Stimulated activated CD4-positive, alpha-beta T cell treated with anti-CD3 and anti-CD28 coated beads, TNF-alpha, amount 100 ng/mL, for 48 hours (primary cell): ENCODE measurements around the gene DOK1.

Experiments
- DNase-seq, 3 donors: peaks; one replicate each; pipeline ENCODE4 v3.0.0-alpha.2; 2020; ENCODE audit warnings: low read depth in 3 of 3

Gene DOK1

DNA sequence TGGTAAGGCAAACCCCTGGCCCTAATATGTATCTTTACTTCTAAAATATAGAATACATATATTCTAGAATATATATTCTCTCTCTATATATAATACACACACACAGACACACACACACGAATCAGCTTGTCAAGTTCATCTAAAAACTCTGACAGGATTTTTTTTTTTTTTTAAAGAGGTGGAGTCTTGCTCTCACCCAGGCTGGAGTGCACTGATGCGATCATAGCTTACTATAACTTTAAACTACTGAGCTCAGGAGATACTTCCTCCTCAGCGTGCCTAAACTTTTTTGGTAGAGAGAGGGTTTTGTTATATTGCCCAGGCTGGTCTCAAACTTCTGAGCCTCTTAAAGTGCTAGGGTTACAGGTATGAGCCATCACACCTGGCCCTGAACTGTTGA, 45.2 kb downstream of the DOK1 start:
- DNase-seq, result no peak

DNA sequence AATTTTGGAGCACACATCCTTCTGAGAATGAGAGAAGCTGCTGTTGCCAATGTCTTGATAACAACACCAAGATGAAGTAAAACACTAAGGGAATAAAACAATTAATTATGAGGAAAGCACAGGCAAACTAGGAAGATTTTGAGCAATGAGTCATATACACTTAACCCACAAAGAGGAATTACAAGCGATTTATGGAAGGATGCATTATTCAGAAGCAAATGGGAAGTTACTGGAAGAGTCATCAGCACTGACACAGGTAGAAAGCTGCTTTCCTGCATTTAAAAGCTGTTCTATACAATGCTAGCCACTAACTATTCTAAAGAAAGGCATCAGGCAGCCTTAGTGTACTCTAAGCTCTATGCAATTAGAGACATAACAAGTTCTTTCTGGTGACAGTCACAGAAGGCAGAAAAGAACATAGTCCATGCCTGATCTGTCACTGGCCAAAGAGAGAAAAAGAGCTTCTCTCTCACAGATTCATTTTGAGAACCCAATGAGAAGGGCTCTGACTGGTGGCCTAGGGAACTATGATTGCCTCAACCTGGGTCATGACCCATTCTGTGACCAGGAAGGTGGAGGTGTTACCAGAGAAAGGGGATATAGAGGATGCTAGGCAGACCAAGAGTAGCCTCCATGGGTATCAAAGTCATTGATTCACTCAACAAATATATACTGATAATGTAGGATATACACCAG, 48.2 kb downstream of the DOK1 start:
- no peak for DNase-seq

DNA sequence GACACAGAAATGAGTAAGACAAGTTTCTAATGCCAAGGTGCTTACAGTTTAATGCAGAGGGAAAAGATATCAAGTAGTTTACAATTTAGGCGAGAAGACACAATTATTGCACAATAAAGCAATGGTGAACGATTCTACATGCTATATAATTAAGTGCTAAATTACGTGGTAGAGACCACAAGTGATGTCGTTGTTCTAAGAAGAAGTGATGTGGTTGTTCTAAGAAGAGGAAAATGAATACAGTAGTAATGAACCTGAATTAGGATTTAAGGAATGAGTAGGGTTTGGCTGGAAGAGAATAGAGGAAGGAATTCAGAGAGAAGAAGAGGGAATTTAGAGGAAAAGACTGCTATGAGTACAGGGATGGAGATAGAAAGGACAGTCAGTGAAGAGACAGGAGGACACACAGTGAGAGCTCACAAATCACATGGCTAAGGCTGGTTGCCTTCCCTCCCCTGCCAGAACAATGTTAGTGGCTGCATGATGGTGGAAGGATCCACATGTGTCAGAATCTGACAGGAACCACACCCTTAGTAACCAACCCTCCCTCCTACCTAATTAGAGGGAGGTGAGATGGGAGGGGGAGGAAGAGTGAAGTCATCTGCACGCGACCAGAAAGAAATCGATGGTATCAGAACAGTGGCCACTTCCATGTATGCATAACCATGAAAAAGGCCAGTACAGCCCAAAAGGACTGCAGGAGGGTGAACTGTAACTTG, 48.9 kb downstream of the DOK1 start:
- DNase-seq, result no peak

DNA sequence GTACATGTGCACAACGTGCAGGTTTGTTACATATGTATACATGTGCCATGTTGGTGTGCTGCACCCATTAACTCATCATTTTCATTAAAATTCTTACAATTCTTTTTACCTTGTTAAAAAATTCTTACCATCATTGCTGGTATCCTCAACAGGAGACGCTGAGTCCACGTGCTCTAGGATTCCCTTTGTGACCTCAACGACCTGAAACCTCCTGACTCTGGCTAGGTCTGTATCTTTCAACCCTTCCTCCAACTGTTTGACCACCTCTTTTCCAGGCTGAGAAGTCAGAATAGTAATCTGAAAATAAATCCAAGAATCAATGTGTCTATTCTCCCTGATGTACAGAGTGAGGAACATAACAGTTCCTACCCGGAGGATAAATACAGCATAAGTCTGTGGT, 52.4 kb downstream of the DOK1 start:
- no peak for DNase-seq
